H1 (cell line): ENCODE results near the gene CRYGN. TPM values are rescaled to one million over a fixed set of nuclear protein-coding genes. Genes with fewer than 3 reads are reported as not detected.

ENCODE experiments used
- ASH2L ChIP-seq: fragments of 200-600, 300-600 bp; sonication (generic); IDR thresholded peaks from one replicate; pipeline ENCODE4 v1.7.1; 2017; ENCODE audit warnings: low read length
- CBX8 ChIP-seq: fragments of 300-800, 300-1000 bp; sonication (generic); IDR thresholded peaks from 2 replicates; pipeline ENCODE4 v1.7.1; 2016; ENCODE audit warnings: low read depth, low read length, borderline replicate concordance
- CTBP2 ChIP-seq: IDR thresholded peaks from 2 replicates; pipeline ENCODE4 v1.7.0; 2011; ENCODE audit warnings: borderline replicate concordance, mild to moderate bottlenecking, moderate library complexity, mixed read lengths, low read length; ENCODE audit not compliant: insufficient read depth, insufficient read length
- EZH2 ChIP-seq: fragments of 200-600 bp; sonication (generic); IDR thresholded peaks from 2 replicates; pipeline ENCODE4 v1.7.1; 2012; ENCODE audit warnings: low read depth, mild to moderate bottlenecking, moderate library complexity, low read length, inconsistent platforms; ENCODE audit not compliant: severe bottlenecking
- HDAC6 ChIP-seq: IDR thresholded peaks from one replicate; pipeline ENCODE4 v1.7.1; 2012; ENCODE audit warnings: low read depth, mild to moderate bottlenecking, inconsistent platforms, low read length, moderate library complexity
- JUN ChIP-seq: IDR thresholded peaks from 2 replicates; pipeline ENCODE4 v1.6.1; 2011; ENCODE audit warnings: low read depth, mild to moderate bottlenecking, improper control_type of control experiment, low read length
- JUND ChIP-seq: IDR thresholded peaks from 2 replicates; pipeline ENCODE4 v1.6.1; 2011; ENCODE audit warnings: mild to moderate bottlenecking, improper control_type of control experiment, low read length
- KDM1A ChIP-seq: fragments of 200-600, 300-600 bp; sonication (generic); IDR thresholded peaks from 2 replicates; pipeline ENCODE4 v1.7.1; 2016; ENCODE audit warnings: mild to moderate bottlenecking, low read length, borderline replicate concordance
- NRF1 ChIP-seq: IDR thresholded peaks from 2 replicates; pipeline ENCODE4 v1.6.1; 2011; ENCODE audit warnings: mild to moderate bottlenecking, low read depth, low read length, improper control_type of control experiment
- RAD21 ChIP-seq, 2 experiments: IDR thresholded peaks in 1 of 2; conservative IDR thresholded peaks in 1 of 2; 2 replicates each; pipeline ENCODE4 v1.6.1; 2011; ENCODE audit warnings: low read depth in 2 of 2, low read length in 2 of 2, improper control_type of control experiment in 1 of 2, inconsistent platforms in 1 of 2, mild to moderate bottlenecking in 1 of 2, moderate library complexity in 1 of 2
- RNF2 ChIP-seq: fragments of 200-900, 300-1000 bp; sonication (generic); IDR thresholded peaks from 2 replicates; pipeline ENCODE4 v1.7.1; 2016; ENCODE audit warnings: borderline replicate concordance, low read depth, mild to moderate bottlenecking, antibody characterized with exemption, low read length; ENCODE audit not compliant: poor library complexity, severe bottlenecking; ENCODE audit errors: missing control alignments
- RXRA ChIP-seq: IDR thresholded peaks from 2 replicates; pipeline ENCODE4 v1.6.1; 2011; ENCODE audit warnings: low read depth, mild to moderate bottlenecking, low read length, moderate library complexity; ENCODE audit not compliant: insufficient read depth
- SAP30 ChIP-seq: fragments of 300-600 bp; sonication (generic); IDR thresholded peaks from 2 replicates; pipeline ENCODE4 v1.7.1; 2012; ENCODE audit warnings: low read length, moderate library complexity, mild to moderate bottlenecking, inconsistent platforms; ENCODE audit not compliant: insufficient read depth, insufficient replicate concordance
- SP1 ChIP-seq: IDR thresholded peaks from 2 replicates; pipeline ENCODE4 v1.6.1; 2011; ENCODE audit warnings: low read depth, low read length
- SRF ChIP-seq: IDR thresholded peaks from 2 replicates; pipeline ENCODE4 v1.6.1; 2011; ENCODE audit warnings: mild to moderate bottlenecking, low read depth, low read length, moderate library complexity
- SUZ12 ChIP-seq: fragments of 200-600 bp; sonication (generic); IDR thresholded peaks from 2 replicates; pipeline ENCODE4 v1.6.1; 2012; ENCODE audit warnings: mild to moderate bottlenecking, inconsistent platforms, low read length, moderate library complexity, mixed read lengths
- TBP ChIP-seq: IDR thresholded peaks from 2 replicates; pipeline ENCODE4 v1.6.1; 2011; ENCODE audit warnings: low read depth, low read length, improper control_type of control experiment
- TCF12 ChIP-seq: IDR thresholded peaks from 2 replicates; pipeline ENCODE4 v1.6.1; 2011; ENCODE audit warnings: low read depth, mild to moderate bottlenecking, low read length
- polyA plus RNA-seq, 7 experiments: library from polyadenylated mRNA; depleted of rRNA in 3 of 7; stranded (reverse) in 5 of 7; unstranded in 2 of 7; fragments of >200 nt in 5 of 7; fragments of 200-250 nt in 2 of 7; gene quantifications; 1 replicate in 5 of 7; 2 replicates in 1 of 7; 4 replicates in 1 of 7; pipeline versions ENCODE4 v1.2.1 to v1.2.3, GENCODE V29; 2011 to 2013; ENCODE audit warnings: missing spikeins in 2 of 7, mixed read lengths in 2 of 7
- total RNA-seq: library from RNA; stranded (reverse); fragmentation: NEBNext Ultra II Directional; extraction: Animal tissue kit (Norgen Biotek cat#: 25700); gene quantifications from 2 replicates; pipeline ENCODE4 v1.2.1, GENCODE V29; 2021
- TF ChIP-seq, protein P1 (sequence below): IDR thresholded peaks from 2 replicates; pipeline ENCODE4 v1.6.1; 2011; ENCODE audit warnings: low read length, improper control_type of control experiment
- TF ChIP-seq, protein P2 (sequence below): IDR thresholded peaks from 2 replicates; pipeline ENCODE4 v1.6.1; 2011; ENCODE audit warnings: low read depth, mild to moderate bottlenecking, low read length; ENCODE audit not compliant: insufficient read depth

Gene CRYGN
- total and polyA plus RNA-seq, 2 of the 8 experiments (the other 6 are each of a cell fraction or from before 2014, with no cell fraction given) = 0.98 to 1.6 TPM

DNA sequence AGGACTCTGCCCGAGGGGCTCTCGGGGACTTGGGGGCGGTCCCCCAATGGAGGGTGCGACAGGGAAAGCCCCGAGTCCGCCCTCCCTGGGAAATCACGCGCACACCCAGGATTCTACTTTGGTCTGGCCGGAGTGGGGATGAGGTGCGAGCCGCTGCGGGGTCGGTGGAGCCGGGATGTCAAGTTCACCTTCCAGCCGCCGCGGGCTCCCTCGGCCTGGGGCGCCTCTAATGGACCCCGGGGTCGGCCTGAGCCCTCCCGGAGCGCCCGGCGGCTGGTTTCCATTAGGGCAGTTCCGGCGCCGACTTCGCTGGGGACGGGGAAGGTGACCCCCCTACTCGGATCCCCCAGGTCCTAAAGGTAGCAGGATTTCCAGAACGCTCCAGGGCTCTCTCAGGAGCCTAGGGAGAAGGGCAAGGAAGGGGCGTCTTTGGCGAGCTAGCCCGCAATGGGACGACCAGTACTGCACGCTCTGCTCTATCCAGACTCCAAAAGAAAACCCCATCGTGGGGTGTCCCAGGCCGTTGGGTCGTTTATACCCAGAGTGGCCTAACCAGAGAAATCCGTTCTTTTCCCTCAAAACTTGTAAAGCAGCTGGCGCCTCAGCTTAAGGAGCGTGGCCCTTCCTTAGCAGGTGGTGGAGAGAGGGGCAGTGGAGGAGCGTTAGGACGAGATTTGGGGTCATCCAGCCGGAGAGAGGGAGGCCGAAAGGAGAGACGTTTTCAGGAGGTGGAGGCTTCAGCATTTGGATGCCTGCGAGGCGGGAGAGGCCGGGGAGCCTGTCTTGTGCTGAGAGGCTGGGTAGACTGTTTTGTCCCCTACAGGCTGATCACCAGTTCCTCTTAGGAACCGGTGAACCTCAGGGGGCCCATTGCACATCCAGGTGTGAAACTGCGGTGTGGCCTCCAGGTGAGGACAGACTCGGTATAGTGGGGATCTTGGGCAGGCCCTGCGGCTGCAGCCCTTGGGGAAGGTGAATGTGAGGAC is 29.2 kb downstream of the CRYGN start (continued):
- no peak for TF ChIP-seq TCF12
- TF ChIP-seq HDAC6 = no peak
- no peak for TF ChIP-seq SUZ12
- no peak for TF ChIP-seq CBX8
- no peak for TF ChIP-seq EZH2
- no peak for TF ChIP-seq TBP
- TF ChIP-seq SP1 = no peak
- no peak for TF ChIP-seq RXRA
- no peak for TF ChIP-seq KDM1A
- peak in 1 of 2 experiments; percentile 4; a peak in 1 of 4 replicates for TF ChIP-seq RAD21 (IDR thresholded peaks at IDR 0.05 in 1 of 2, conservative IDR thresholded peaks at IDR 0.05 in 1 of 2; ENCODE audit: low read depth in 2 of 2, low read length in 2 of 2)
- TF ChIP-seq RNF2 = no peak
- no peak for TF ChIP-seq JUN
- TF ChIP-seq ASH2L = no peak
- TF ChIP-seq, protein P1, sequence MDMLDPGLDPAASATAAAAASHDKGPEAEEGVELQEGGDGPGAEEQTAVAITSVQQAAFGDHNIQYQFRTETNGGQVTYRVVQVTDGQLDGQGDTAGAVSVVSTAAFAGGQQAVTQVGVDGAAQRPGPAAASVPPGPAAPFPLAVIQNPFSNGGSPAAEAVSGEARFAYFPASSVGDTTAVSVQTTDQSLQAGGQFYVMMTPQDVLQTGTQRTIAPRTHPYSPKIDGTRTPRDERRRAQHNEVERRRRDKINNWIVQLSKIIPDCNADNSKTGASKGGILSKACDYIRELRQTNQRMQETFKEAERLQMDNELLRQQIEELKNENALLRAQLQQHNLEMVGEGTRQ = no peak
- TF ChIP-seq, protein P2, sequence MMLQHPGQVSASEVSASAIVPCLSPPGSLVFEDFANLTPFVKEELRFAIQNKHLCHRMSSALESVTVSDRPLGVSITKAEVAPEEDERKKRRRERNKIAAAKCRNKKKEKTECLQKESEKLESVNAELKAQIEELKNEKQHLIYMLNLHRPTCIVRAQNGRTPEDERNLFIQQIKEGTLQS = no peak
- peak; percentile 43 for TF ChIP-seq SAP30
- no peak for TF ChIP-seq JUND
- no peak for TF ChIP-seq SRF
- no peak for TF ChIP-seq CTBP2
- TF ChIP-seq NRF1 = no peak
